Cardiac fibroblast (primary cell): Measurements from ENCODE around the gene CLCNKA.
A peak's percentile ranks its signal among the peaks of the same experiment; 100 is the strongest.
"Not testable (repeated sequence)": the region's sequence is repeated elsewhere in the genome, so short reads cannot be mapped to it uniquely, and the experiment has no call there.

Experiments
- DNase-seq, 2 donors: peaks; one replicate each; pipeline versions ENCODE4 v3.0.0 to v3.0.0-alpha.2; 2010; ENCODE audit warnings: low read depth in 2 of 2
- H3K4me3 ChIP-seq, 2 donors: replicated peaks in 1 of 2; 1 replicate in 1 of 2; 2 replicates in 1 of 2; pipeline ENCODE4 v1.5.1; 2011; ENCODE audit warnings: low read depth in 2 of 2, low read length in 2 of 2, mild to moderate bottlenecking in 2 of 2, moderate library complexity in 1 of 2
- CTCF ChIP-seq: IDR thresholded peaks from one replicate; pipeline ENCODE4 v1.5.1; 2011; ENCODE audit warnings: low read depth, mild to moderate bottlenecking, low read length, inconsistent platforms

The CLCNKA gene

GRCh38 chr1:16026723-16027484 lies 5.1 kb downstream of the CLCNKA start:
- no peak overlapping the region for H3K4me3 ChIP-seq
- no peak for TF ChIP-seq CTCF
- DNase-seq = peak in 1 of 2 donors; percentile 16

GRCh38 chr1:16028237-16029002 lies 6.6 kb downstream of the CLCNKA start:
- no peak overlapping the region for H3K4me3 ChIP-seq
- no peak for TF ChIP-seq CTCF
- no peak for DNase-seq

- DNase-seq, H3K4me3 ChIP-seq: not testable (repeated sequence)
Measured at GRCh38 chr1:16029003-16029268, 7.1 kb downstream of the CLCNKA start.

- H3K4me3 ChIP-seq = no peak overlapping the region
- TF ChIP-seq CTCF = no peak
- no peak for DNase-seq
Measured at GRCh38 chr1:16029288-16029687, 7.5 kb downstream of the CLCNKA start.

- DNase-seq = no peak
- no peak for TF ChIP-seq CTCF
- H3K4me3 ChIP-seq = no peak overlapping the region
Measured at GRCh38 chr1:16031551-16031950, 9.7 kb downstream of the CLCNKA start.

- peak; percentile 98 for TF ChIP-seq CTCF
- peak; percentile 87 to 90 for DNase-seq
- no peak overlapping the region for H3K4me3 ChIP-seq
Measured at GRCh38 chr1:16032388-16033102, 10.7 kb downstream of the CLCNKA start.

GRCh38 chr1:16033103-16033632 lies 11.3 kb downstream of the CLCNKA start:
- not testable (repeated sequence) for DNase-seq, H3K4me3 ChIP-seq

- not testable (repeated sequence) for H3K4me3 ChIP-seq, DNase-seq
Measured at GRCh38 chr1:16036461-16036860, 14.6 kb downstream of the CLCNKA start.
